Measurements from ENCODE around the gene SLC24A3.

The SLC24A3 gene

GRCh38 chr20:19397666-19398065, 185.2 kb downstream of the SLC24A3 start:
- Histone ChIP-seq H3K4me1 (ENCODE audit: insufficient read depth, low read length, poor library complexity, severe bottlenecking) (peaks cover 24% of the 10 kb centered on the region), H3K4me3 (ENCODE audit: low read length, poor library complexity, severe bottlenecking) (peak overlapping the region; percentile 25), H4K20me1 (ENCODE audit: insufficient read depth, low read length, poor library complexity, severe bottlenecking) (no peaks in the 10 kb centered on the region), H3K9me2 (replicated peaks; ENCODE audit: low read depth, low read length) (no peaks in the 10 kb centered on the region), H3K9ac (ENCODE audit: low read depth, low read length, poor library complexity, severe bottlenecking) (no peak overlapping the region), H2AFZ (ENCODE audit: low read length) (no peak overlapping the region), H3K9me3 (ENCODE audit: insufficient read depth, low read depth, low read length) (peaks cover 28% of the 10 kb centered on the region), H3K36me3 (ENCODE audit: insufficient read depth, low read length) (no peaks in the 10 kb centered on the region), H3K4me2 (ENCODE audit: low read depth, low read length, poor library complexity, severe bottlenecking) (peak overlapping the region; percentile 21), H3K27me3 (ENCODE audit: insufficient read depth, low read length, poor library complexity, severe bottlenecking) (no peaks in the 10 kb centered on the region), H3F3A (ENCODE audit: low read depth) (peaks cover 5% of the 10 kb centered on the region; the same call in 1 of the 2 replicates), H3K79me2 (ENCODE audit: insufficient read depth, low read length) (no peaks in the 10 kb centered on the region)
- TF ChIP-seq EZH2phosphoT487 (IDR thresholded peaks at IDR 0.05; ENCODE audit: borderline replicate concordance) (no peak), CTCF (conservative IDR thresholded peaks at IDR 0.05; ENCODE audit: low read length) (no peak)

GRCh38 chr20:19401096-19401495, 188.7 kb downstream of the SLC24A3 start:
- Histone ChIP-seq H3K9me3 (ENCODE audit: insufficient read depth, low read depth, low read length) (peaks cover 15% of the 10 kb centered on the region), H4K20me1 (ENCODE audit: insufficient read depth, low read length, poor library complexity, severe bottlenecking) (no peaks in the 10 kb centered on the region), H3K79me2 (ENCODE audit: insufficient read depth, low read length) (no peaks in the 10 kb centered on the region), H3K4me2 (ENCODE audit: low read depth, low read length, poor library complexity, severe bottlenecking) (no peak overlapping the region), H3K36me3 (ENCODE audit: insufficient read depth, low read length) (no peaks in the 10 kb centered on the region), H3K9ac (ENCODE audit: low read depth, low read length, poor library complexity, severe bottlenecking) (no peak overlapping the region), H3K4me3 (ENCODE audit: low read length, poor library complexity, severe bottlenecking) (no peak overlapping the region), H3K4me1 (ENCODE audit: insufficient read depth, low read length, poor library complexity, severe bottlenecking) (peaks cover 17% of the 10 kb centered on the region), H3K9me2 (replicated peaks; ENCODE audit: low read depth, low read length) (no peaks in the 10 kb centered on the region), H3K27me3 (ENCODE audit: insufficient read depth, low read length, poor library complexity, severe bottlenecking) (no peaks in the 10 kb centered on the region), H3F3A (ENCODE audit: low read depth) (no peaks in the 10 kb centered on the region), H2AFZ (ENCODE audit: low read length) (no peak overlapping the region)
- no peak for TF ChIP-seq CTCF (conservative IDR thresholded peaks at IDR 0.05; ENCODE audit: low read length)
- no peak for TF ChIP-seq EZH2phosphoT487 (IDR thresholded peaks at IDR 0.05; ENCODE audit: borderline replicate concordance)

DNA sequence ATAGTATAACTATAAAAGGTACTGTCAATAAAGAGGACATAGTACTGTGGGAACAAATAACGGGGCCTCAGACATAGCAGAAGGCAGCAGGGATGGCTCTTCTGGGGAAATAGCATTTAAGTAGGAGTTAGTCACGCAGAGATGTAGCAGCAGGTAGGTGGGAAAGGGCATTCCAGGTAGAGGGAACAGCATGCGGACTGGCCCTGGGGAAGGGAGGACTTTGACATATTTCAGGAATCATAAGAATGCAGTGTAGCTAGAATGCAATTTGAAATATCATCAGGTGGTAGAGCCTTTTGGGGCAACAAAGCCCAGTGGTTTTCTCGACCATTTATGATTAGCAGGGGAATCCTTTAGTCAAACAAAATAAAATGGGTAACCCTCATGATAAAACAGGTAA, 191.1 kb downstream of the SLC24A3 start:
- TF ChIP-seq CTCF (conservative IDR thresholded peaks at IDR 0.05; ENCODE audit: low read length) (no peak), EZH2phosphoT487 (IDR thresholded peaks at IDR 0.05; ENCODE audit: borderline replicate concordance) (no peak)
- Histone ChIP-seq H3K9me3 (ENCODE audit: insufficient read depth, low read depth, low read length) (peaks cover 5% of the 10 kb centered on the region), H3K4me1 (ENCODE audit: insufficient read depth, low read length, poor library complexity, severe bottlenecking) (peaks cover 7% of the 10 kb centered on the region), H3K4me3 (ENCODE audit: low read length, poor library complexity, severe bottlenecking) (no peak overlapping the region), H3K36me3 (ENCODE audit: insufficient read depth, low read length) (no peaks in the 10 kb centered on the region), H3K4me2 (ENCODE audit: low read depth, low read length, poor library complexity, severe bottlenecking) (no peak overlapping the region), H3K9me2 (replicated peaks; ENCODE audit: low read depth, low read length) (no peaks in the 10 kb centered on the region), H2AFZ (ENCODE audit: low read length) (no peak overlapping the region), H3F3A (ENCODE audit: low read depth) (no peaks in the 10 kb centered on the region), H3K27me3 (ENCODE audit: insufficient read depth, low read length, poor library complexity, severe bottlenecking) (no peaks in the 10 kb centered on the region), H3K9ac (ENCODE audit: low read depth, low read length, poor library complexity, severe bottlenecking) (no peak overlapping the region), H4K20me1 (ENCODE audit: insufficient read depth, low read length, poor library complexity, severe bottlenecking) (no peaks in the 10 kb centered on the region), H3K79me2 (ENCODE audit: insufficient read depth, low read length) (no peaks in the 10 kb centered on the region)
